Heart left ventricle (tissue), 16 donors: ENCODE measurements around the gene ATG14. TPM values are rescaled to one million over a fixed set of nuclear protein-coding genes. Genes with fewer than 3 reads are reported as not detected.
A peak's percentile ranks its signal among the peaks of the same experiment; 100 is the strongest.

Experiments used
- ATAC-seq, 4 donors: fragments of 200-7000 bp; cut with Tn5 transposase; one replicate each; pipeline ENCODE4 v1.9.1; 2020 to 2022; ENCODE audit warnings: moderate library complexity in 4 of 4, mild to moderate bottlenecking in 3 of 4, moderate number of reproducible peaks in 1 of 4
- DNase-seq, 5 donors: peaks; one replicate each; pipeline ENCODE4 v3.0.0-alpha.2; 2020
- H3K27ac ChIP-seq, 12 donors: fragments of 200-600 bp; sonication (generic) in 4 of 12; one replicate each; pipeline versions ENCODE4 v1.5.0 to v1.8.0; 2016 to 2022; ENCODE audit warnings: mild to moderate bottlenecking in 2 of 12
- H3K27me3 ChIP-seq, 9 donors: fragments of 200-600 bp; sonication (generic) in 2 of 9; one replicate each; pipeline versions ENCODE4 v1.5.1 to v1.8.0; 2016 to 2022; ENCODE audit warnings: mild to moderate bottlenecking in 3 of 9
- H3K36me3 ChIP-seq, 9 donors: fragments of 200-600 bp; sonication (generic) in 2 of 9; one replicate each; pipeline versions ENCODE4 v1.5.0 to v1.8.0; 2018 to 2022; ENCODE audit warnings: mild to moderate bottlenecking in 2 of 9
- H3K4me1 ChIP-seq, 12 donors: fragments of 200-600 bp; sonication (generic) in 4 of 12; one replicate each; pipeline versions ENCODE4 v1.5.0 to v1.8.0; 2016 to 2022; ENCODE audit warnings: mild to moderate bottlenecking in 3 of 12
- H3K4me3 ChIP-seq, 12 donors: fragments of 200-600 bp; sonication (generic) in 4 of 12; one replicate each; pipeline versions ENCODE4 v1.5.0 to v1.8.0; 2017 to 2022; ENCODE audit warnings: mild to moderate bottlenecking in 9 of 12, moderate library complexity in 4 of 12
- H3K9me3 ChIP-seq, 12 donors: fragments of 200-600 bp; sonication (generic) in 4 of 12; one replicate each; pipeline versions ENCODE4 v1.5.0 to v1.8.0; 2016 to 2022; ENCODE audit warnings: mild to moderate bottlenecking in 1 of 12
- CTCF ChIP-seq, 12 donors: fragments of 200-600 bp; sonication (generic) in 4 of 12; IDR thresholded peaks; one replicate each; pipeline versions ENCODE4 v1.5.0 to v1.8.0; 2018 to 2022; ENCODE audit warnings: antibody characterized with exemption in 12 of 12, mild to moderate bottlenecking in 5 of 12
- POLR2A ChIP-seq, 2 donors: fragments of 450-650 bp; IDR thresholded peaks; one replicate each; pipeline ENCODE4 v1.6.1; 2017; ENCODE audit warnings: antibody characterized with exemption in 2 of 2, mild to moderate bottlenecking in 2 of 2, moderate library complexity in 2 of 2
- WGBS, 4 donors: extraction: QIAGEN DNeasy Blood & Tissue Kit in 2 of 4; methylation state at CpG; one replicate each; pipeline versions ENCODE4 v1.1.5 to v1.1.7; 2013 to 2018; 5-methylcytosine and 5-hydroxymethylcytosine counted together
- intact Hi-C, 10 donors: fragments of 100-400 bp; cut with DNase I; formaldehyde crosslinking; loops; one replicate each; pipeline versions ENCODE4 v1.11.1 to v1.14.2; 2022
- polyA plus RNA-seq, 2 donors: library from polyadenylated mRNA; stranded (reverse); fragments of 200-250 nt; gene quantifications; one replicate each; pipeline ENCODE4 v1.2.3, GENCODE V29; 2013
- total RNA-seq, 9 donors: library from RNA; depleted of rRNA in 2 of 9; stranded (reverse); fragments of >200 nt in 2 of 9; fragmentation: NEBNext Ultra II Directional in 3 of 9; extraction: Animal tissue kit (Norgen Biotek cat#: 25700) in 3 of 9; gene quantifications; one replicate each; pipeline versions ENCODE4 v1.1.0 to v1.2.4, GENCODE V29; 2016 to 2023
- donor health status: ischemic (EF 13 %, LVEDD 7.1; RV severe dilation, severe dysfunction).
- donor health status: healthy with polysubstance abuse.
- donor health status: DM: no; HTN: yes; CAD: no.
- donor health status: DM: no; HTN: no; CAD: no.
- donor health status: ischemic (EF 25% LVEDD 6.9; RV normal size, moderate dysfunction).
- donor health status: ischemic (EF 25% LVEDD 5.7; RV mildly dilated, moderate dysfunction).
- donor health status: healthy.
- donor health status: DM: yes; HTN: yes; CAD: no.
- donor health status: ischemic (EF 35%, LVEDD 5.7; RV mildly dilated, moderate dysfunction).
- donor health status: nonischemic (EF 11% LVEDD 7.7; RV severe dilation, severe dysfunction).
- donor health status: DM: yes; HTN: yes; CAD: no.
- donor health status: PGD.
- donor health status: ischemic (EF 29% LVEDD 5.4; RV normal size, mild dysfunction).
- donor health status: nonischemic (EF 23%, LVEDD 6.1; RV moderate dilation, normal function).

Gene ATG14
- total and polyA plus RNA-seq, 11 donors: 5.9 to 16.2 (median 12.5) TPM

GRCh38 chr14:55332654-55333570 lies 78.7 kb downstream of the ATG14 start:
- H3K36me3 ChIP-seq: no peaks in the 10 kb centered on the region
- WGBS, 4 donors: 63 to 72% (median 67%) methylated on average over 7 of the region's 7 CpGs
- no peak for ATAC-seq

GRCh38 chr14:55329999-55330710 lies 81.5 kb downstream of the ATG14 start:
- H3K9me3 ChIP-seq: no peaks in the 10 kb centered on the region
- no peak overlapping the region for H3K27ac ChIP-seq
- peaks cover 0 to 64% (median 34%) of the 10 kb centered on the region in 12 donors for H3K4me1 ChIP-seq
- no peak overlapping the region for H3K4me3 ChIP-seq
- H3K36me3 ChIP-seq: no peaks in the 10 kb centered on the region
- no peaks in the 10 kb centered on the region for H3K27me3 ChIP-seq
- intact Hi-C loops: no loop called here
- DNase-seq: no peak
- TF ChIP-seq CTCF (IDR thresholded peaks at IDR 0.05) (no peak), POLR2A (IDR thresholded peaks at IDR 0.05) (no peak)
- 74 to 79% (median 76%) methylated on average over 6 of the region's 6 CpGs for WGBS, 4 donors
- ATAC-seq: no peak

More at GRCh38 chr14:55332654-55333570, 78.7 kb downstream of the ATG14 start:
- Histone ChIP-seq H3K27ac (peak overlapping the region in 6 of 12 donors; percentile 1 to 66 (median 12)), H3K4me1 (peaks cover 0 to 73% (median 39%) of the 10 kb centered on the region in 12 donors), H3K27me3 (no peaks in the 10 kb centered on the region), H3K4me3 (peak overlapping the region in 1 of 12 donors; percentile 32), H3K9me3 (no peaks in the 10 kb centered on the region)
- DNase-seq: no peak
- intact Hi-C loops: no loop called here
- TF ChIP-seq POLR2A (IDR thresholded peaks at IDR 0.05) (no peak), CTCF (IDR thresholded peaks at IDR 0.05) (no peak)

GRCh38 chr14:55328317-55328716 lies 83.3 kb downstream of the ATG14 start:
- no peak overlapping the region for H3K4me3 ChIP-seq
- H3K27ac ChIP-seq: no peak overlapping the region
- WGBS, 4 donors: 76 to 86% (median 78%) methylated on average over 3 of the region's 3 CpGs
- DNase-seq (no peak), ATAC-seq (peak; percentile 26 to 70 (median 48))
- H3K4me1 ChIP-seq: peaks cover 0 to 48% (median 27%) of the 10 kb centered on the region in 12 donors
- H3K9me3 ChIP-seq: peaks cover 0 to 3% (median 0%) of the 10 kb centered on the region in 12 donors
- H3K27me3 ChIP-seq: no peaks in the 10 kb centered on the region
- intact Hi-C loops: no loop called here
- H3K36me3 ChIP-seq: no peaks in the 10 kb centered on the region
- TF ChIP-seq POLR2A (IDR thresholded peaks at IDR 0.05) (no peak), CTCF (IDR thresholded peaks at IDR 0.05) (no peak)

- no peak overlapping the region for H3K27ac ChIP-seq
- peaks cover 0 to 3% (median 0%) of the 10 kb centered on the region in 12 donors for H3K9me3 ChIP-seq
- H3K4me1 ChIP-seq: peaks cover 0 to 37% (median 18%) of the 10 kb centered on the region in 12 donors
- ATAC-seq (no peak), DNase-seq (no peak)
- no peaks in the 10 kb centered on the region for H3K36me3 ChIP-seq
- 78 to 88% (median 85%) methylated on average over 1 of the region's 1 CpG for WGBS, 4 donors
- intact Hi-C loops: no loop called here
- no peaks in the 10 kb centered on the region for H3K27me3 ChIP-seq
- TF ChIP-seq CTCF (IDR thresholded peaks at IDR 0.05) (no peak), POLR2A (IDR thresholded peaks at IDR 0.05) (no peak)
- H3K4me3 ChIP-seq: no peak overlapping the region
Measured at GRCh38 chr14:55327179-55327578, 84.5 kb downstream of the ATG14 start.
